Colonic mucosa (tissue), 4 donors: ENCODE data around the gene MOXD1. TPM values are rescaled to one million over a fixed set of nuclear protein-coding genes. Genes with fewer than 3 reads are reported as not detected.
A peak's percentile ranks its signal among the peaks of the same experiment; 100 is the strongest.

Experiments
- DNase-seq: peaks from one replicate; pipeline ENCODE4 v3.0.0-alpha.2; 2020
- H3K27ac ChIP-seq: fragments of 200-600 bp; one replicate; pipeline ENCODE4 v1.8.0; 2021
- H3K27me3 ChIP-seq: fragments of 200-600 bp; one replicate; pipeline ENCODE4 v1.8.0; 2021
- H3K36me3 ChIP-seq: fragments of 200-600 bp; one replicate; pipeline ENCODE4 v1.8.0; 2021
- H3K4me1 ChIP-seq: fragments of 200-600 bp; one replicate; pipeline ENCODE4 v1.8.0; 2021; ENCODE audit warnings: mild to moderate bottlenecking
- H3K4me3 ChIP-seq: fragments of 200-600 bp; one replicate; pipeline ENCODE4 v1.8.0; 2021
- H3K9ac ChIP-seq, 2 donors: one replicate each; pipeline ENCODE4 v1.7.0; 2013; ENCODE audit warnings: control low read depth in 2 of 2, low read depth in 2 of 2, low read length in 2 of 2
- H3K9me3 ChIP-seq: fragments of 200-600 bp; one replicate; pipeline ENCODE4 v1.8.0; 2021
- intact Hi-C: fragments of 100-400 bp; cut with DNase I; formaldehyde crosslinking; loops from one replicate; pipeline ENCODE4 v1.14.1; 2022
- total RNA-seq, 2 donors: library from RNA; stranded (reverse); fragmentation: NEBNext Ultra II Directional in 1 of 2; extraction: Animal tissue kit (Norgen Biotek cat#: 25700) in 1 of 2; gene quantifications; one replicate each; pipeline ENCODE4 v1.2.1, GENCODE V29; 2021
- TF ChIP-seq, protein P1 (sequence below): fragments of 200-600 bp; IDR thresholded peaks from one replicate; pipeline ENCODE4 v1.8.0; 2022; ENCODE audit warnings: antibody characterized with exemption, mild to moderate bottlenecking
- donor health status: healthy.
- donor health status: DM: no; HTN: no; CAD: no.
- donor health status: DM: no; HTN: no; CAD: no.

The MOXD1 gene
- total RNA-seq = 1 to 10 TPM; 2.3 to 5.6 TPM

DNA sequence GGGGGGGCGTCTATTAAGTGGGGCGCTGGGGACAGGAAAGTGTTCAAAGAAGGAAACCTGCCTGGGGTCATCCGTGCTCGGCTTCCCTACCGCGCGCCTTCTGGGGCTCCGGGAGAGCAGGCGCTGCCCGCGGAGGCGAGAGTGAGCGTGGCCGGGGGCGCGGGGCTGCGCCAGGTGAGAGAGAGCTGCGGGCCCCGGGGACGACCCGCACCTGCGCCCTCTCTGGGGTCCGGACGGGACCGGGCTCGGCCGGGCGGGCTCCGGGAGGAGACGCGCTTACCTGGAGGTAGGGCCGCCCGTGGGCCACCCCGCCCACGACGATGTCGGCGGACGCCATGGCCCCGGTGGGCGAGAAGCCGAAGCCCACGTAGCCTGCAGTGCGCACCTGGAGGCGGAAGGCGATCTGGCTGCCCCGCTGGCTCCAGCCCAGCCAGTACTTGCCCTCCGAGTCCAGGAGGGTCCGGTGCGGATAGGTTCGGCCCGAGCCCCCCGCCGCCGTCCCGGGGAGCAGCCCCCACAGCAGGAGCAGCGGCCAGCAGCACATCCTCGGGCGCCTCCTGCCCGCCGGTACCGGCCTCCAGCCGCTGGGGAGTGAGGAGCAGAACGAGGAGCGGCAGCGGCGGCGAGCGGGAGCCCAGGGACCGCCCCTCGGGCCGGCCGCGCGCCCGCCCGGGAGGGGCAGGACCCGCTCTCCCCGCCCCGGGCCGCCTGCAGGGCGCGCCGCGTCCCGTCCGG, at the start of gene MOXD1:
MOXD1 (minus strand) TSS at position 593 of the 735 bp plus-strand sequence; CDS start at position 544, 49 bp downstream.
- H3K27ac ChIP-seq = no peak within 1 kb of the TSS
- intact Hi-C loops = no loop called here
- H3K4me1 ChIP-seq = no peaks in the 10 kb centered on the region
- H3K36me3 ChIP-seq = no peaks in the 10 kb centered on the region
- no peaks in the 10 kb centered on the region for H3K9me3 ChIP-seq
- peak within 1 kb of the TSS; percentile 47 for H3K4me3 ChIP-seq
- H3K9ac ChIP-seq = peak within 1 kb of the TSS; percentile 26 to 69
- TF ChIP-seq, protein P1, sequence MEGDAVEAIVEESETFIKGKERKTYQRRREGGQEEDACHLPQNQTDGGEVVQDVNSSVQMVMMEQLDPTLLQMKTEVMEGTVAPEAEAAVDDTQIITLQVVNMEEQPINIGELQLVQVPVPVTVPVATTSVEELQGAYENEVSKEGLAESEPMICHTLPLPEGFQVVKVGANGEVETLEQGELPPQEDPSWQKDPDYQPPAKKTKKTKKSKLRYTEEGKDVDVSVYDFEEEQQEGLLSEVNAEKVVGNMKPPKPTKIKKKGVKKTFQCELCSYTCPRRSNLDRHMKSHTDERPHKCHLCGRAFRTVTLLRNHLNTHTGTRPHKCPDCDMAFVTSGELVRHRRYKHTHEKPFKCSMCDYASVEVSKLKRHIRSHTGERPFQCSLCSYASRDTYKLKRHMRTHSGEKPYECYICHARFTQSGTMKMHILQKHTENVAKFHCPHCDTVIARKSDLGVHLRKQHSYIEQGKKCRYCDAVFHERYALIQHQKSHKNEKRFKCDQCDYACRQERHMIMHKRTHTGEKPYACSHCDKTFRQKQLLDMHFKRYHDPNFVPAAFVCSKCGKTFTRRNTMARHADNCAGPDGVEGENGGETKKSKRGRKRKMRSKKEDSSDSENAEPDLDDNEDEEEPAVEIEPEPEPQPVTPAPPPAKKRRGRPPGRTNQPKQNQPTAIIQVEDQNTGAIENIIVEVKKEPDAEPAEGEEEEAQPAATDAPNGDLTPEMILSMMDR = no peak
- peaks cover 27% of the 10 kb centered on the region for H3K27me3 ChIP-seq
- DNase-seq = peak; percentile 32

DNA sequence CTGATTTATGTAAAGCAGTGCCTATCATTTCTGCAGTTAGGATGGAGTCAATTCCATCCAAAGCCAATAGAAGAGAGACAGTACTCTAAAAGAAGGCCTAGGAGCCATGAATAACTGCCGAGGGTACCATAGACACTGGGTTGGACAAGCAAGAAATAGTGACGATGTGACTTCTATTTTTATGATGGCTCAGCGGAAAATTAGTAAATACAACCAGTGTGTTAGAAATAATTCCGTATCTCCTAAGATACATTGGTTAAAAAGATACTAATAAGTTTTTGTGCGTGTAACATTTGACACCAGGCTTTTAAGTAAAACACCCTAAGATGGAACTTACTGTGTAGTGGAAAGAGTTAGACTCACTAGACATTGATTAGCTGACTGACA, 45.6 kb upstream of the MOXD1 start:
- Histone ChIP-seq H3K36me3 (no peaks in the 10 kb centered on the region), H3K4me3 (no peak overlapping the region), H3K27ac (no peak overlapping the region), H3K4me1 (no peaks in the 10 kb centered on the region), H3K27me3 (no peaks in the 10 kb centered on the region), H3K9me3 (no peaks in the 10 kb centered on the region), H3K9ac (no peak overlapping the region)
- TF ChIP-seq, protein P1 = no peak
- intact Hi-C loops = no loop called here
- DNase-seq = no peak

DNA sequence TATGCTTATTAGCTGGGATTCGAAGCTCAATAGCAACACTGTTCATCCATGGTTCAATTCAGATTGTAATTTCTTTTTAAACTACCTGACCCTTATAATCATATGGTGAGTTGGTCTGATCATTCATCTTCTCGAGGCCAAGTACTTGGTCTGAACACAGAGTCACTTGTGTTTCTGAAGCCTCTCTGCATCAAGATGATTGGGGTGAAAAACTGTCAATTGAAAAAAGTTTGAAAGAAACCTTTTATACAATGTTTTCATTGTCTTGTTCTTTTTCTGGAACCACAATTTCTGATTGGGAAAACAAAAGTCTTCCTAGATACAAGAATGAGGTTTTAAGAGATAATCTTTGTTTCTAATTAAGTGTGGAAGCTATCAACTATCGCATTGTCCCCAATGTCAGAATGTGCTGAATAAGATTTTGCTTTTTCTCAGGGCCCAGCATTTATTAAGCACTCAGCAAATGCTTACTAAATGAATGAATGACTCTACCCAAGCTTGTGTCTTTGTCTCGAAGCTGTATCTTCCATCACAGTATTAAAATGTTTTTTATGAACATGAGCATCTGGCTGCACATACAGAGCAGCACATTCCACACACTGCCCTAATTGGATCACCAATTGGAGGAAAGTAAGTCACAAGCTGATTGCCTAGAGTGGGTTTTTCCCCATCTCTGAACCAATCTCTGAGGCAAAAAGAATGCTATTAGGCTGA, 45.0 kb upstream of the MOXD1 start:
- H3K4me1 ChIP-seq = no peaks in the 10 kb centered on the region
- intact Hi-C loops = no loop called here
- H3K4me3 ChIP-seq = no peak overlapping the region
- H3K9ac ChIP-seq = no peak overlapping the region
- no peak for DNase-seq
- H3K9me3 ChIP-seq = no peaks in the 10 kb centered on the region
- H3K36me3 ChIP-seq = no peaks in the 10 kb centered on the region
- H3K27me3 ChIP-seq = no peaks in the 10 kb centered on the region
- TF ChIP-seq, protein P1 = no peak
- H3K27ac ChIP-seq = no peak overlapping the region

DNA sequence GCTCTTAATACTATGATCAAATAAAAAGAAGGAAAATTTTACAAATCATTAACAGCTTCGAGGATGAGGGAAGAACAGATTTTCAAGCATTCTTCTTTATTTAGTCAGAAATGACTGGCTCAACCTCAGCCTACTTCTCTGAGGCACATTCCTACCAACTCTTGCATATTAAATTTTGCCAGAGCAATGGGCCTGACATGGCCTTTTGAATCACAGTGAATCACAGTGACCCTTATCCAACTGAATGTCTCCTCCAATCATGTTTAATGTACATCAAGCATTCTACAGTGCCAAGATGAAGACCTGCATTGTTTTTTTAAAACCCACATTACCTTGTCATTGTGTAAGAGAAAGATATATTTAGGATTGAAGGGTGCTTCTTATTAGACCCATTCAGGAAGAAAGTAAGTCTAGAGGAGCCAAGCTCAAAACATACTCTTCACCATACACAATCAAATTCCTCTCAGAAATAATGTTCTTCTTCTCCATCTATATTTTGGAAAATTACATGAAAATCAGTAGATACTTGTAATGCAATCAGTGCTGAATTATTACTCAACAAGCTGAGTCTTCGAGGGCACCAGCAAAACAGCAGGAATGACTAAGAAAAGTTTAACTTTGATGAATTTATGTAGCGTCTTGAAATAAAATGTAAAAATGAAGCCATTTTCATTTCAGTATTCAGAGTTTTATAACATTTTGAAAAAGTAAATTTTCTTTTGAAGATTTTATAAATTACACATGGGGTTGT, 44.1 kb upstream of the MOXD1 start:
- H3K4me3 ChIP-seq = no peak overlapping the region
- no peaks in the 10 kb centered on the region for H3K36me3 ChIP-seq
- intact Hi-C loops = no loop called here
- TF ChIP-seq, protein P1 = no peak
- H3K9ac ChIP-seq = no peak overlapping the region
- H3K27me3 ChIP-seq = no peaks in the 10 kb centered on the region
- H3K27ac ChIP-seq = no peak overlapping the region
- H3K9me3 ChIP-seq = no peaks in the 10 kb centered on the region
- DNase-seq = no peak
- no peaks in the 10 kb centered on the region for H3K4me1 ChIP-seq

DNA sequence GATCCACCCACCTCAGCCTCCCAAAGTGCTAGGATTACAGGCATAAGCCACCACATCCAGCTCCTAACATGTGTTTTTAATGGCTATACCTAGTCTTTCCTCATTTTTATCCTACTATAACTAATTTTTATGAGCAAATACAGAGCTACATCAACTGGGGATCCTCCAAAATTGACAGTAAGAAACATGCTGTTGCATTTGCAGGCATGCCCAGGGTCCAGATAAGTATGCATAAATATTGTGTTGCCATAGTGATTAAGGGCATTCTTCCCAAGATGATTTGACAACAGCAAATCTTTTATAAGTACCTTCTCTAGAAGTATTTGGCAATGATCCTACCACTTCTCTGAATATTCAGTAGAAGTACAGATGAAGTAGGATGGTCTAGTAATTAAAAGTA, 41.9 kb upstream of the MOXD1 start:
- TF ChIP-seq, protein P1 = no peak
- H3K36me3 ChIP-seq = no peaks in the 10 kb centered on the region
- no peak overlapping the region for H3K27ac ChIP-seq
- H3K9me3 ChIP-seq = no peaks in the 10 kb centered on the region
- H3K27me3 ChIP-seq = no peaks in the 10 kb centered on the region
- H3K4me1 ChIP-seq = no peaks in the 10 kb centered on the region
- DNase-seq = no peak
- H3K4me3 ChIP-seq = no peak overlapping the region
- intact Hi-C loops = no loop called here
- no peak overlapping the region for H3K9ac ChIP-seq
